ENCODE results near the gene U2SURP. TPM values are rescaled to one million over a fixed set of nuclear protein-coding genes. Genes with fewer than 3 reads are reported as not detected.
"Not testable (repeated sequence)": the region's sequence is repeated elsewhere in the genome, so short reads cannot be mapped to it uniquely, and the experiment has no call there.

Gene U2SURP
- total RNA-seq, 2 donors from 2014 or later = 53.1 to 91.5 TPM

DNA sequence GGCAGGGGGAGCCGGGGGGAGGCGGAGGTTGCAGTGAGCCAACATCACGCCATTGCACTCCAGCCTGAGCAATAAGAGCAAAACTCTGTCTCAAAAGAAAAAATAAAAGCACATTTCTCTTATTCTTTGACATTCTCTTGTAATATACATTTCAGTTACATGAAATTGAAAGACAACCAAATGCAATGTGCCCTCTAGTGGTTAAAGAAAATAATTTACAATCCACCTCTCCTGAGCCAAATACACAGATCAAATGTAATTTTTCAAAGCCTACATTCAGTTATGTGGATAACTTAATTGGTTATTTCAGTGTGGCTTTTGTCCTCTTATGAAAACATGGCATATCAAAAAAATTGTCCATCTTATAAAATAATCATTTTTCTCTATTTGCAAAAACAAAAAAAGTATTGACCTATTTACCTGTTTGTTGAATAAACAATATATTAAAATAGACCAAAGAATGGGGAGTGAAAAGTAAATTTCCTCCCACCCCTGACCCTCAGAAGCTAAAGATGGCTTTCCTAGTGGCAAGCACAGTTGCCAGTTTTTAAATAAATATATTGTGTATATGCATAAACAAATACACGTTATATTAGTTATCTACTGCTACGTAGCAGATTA, 14.2 kb upstream of the U2SURP start:
- H3K36me3 ChIP-seq = no peaks in the 10 kb centered on the region
- H3K4me1 ChIP-seq (ENCODE audit: control insufficient read depth in 1 of 2, low read depth in 2 of 2) = no peaks in the 10 kb centered on the region
- no peak overlapping the region for H3K4me3 ChIP-seq
- peak; percentile 76 for ATAC-seq (ENCODE audit: insufficient number of reproducible peaks, low FRiP score, low read depth)
- no peaks in the 10 kb centered on the region for H3K9me3 ChIP-seq
- no peak for DNase-seq (ENCODE audit: low spot score)
- H3K27me3 ChIP-seq (replicated peaks; ENCODE audit: insufficient read depth) = no peaks in the 10 kb centered on the region
- no peak overlapping the region for H3K27ac ChIP-seq
- peak; percentile 64 for TF ChIP-seq CTCF (IDR thresholded peaks at IDR 0.05)

- ATAC-seq (ENCODE audit: insufficient number of reproducible peaks, low FRiP score, low read depth) (no peak), DNase-seq (ENCODE audit: low spot score) (no peak)
- Histone ChIP-seq H3K4me1 (ENCODE audit: control insufficient read depth in 1 of 2, low read depth in 2 of 2) (no peaks in the 10 kb centered on the region), H3K9me3 (no peaks in the 10 kb centered on the region), H3K4me3 (no peak overlapping the region), H3K27ac (no peak overlapping the region), H3K27me3 (replicated peaks; ENCODE audit: insufficient read depth) (no peaks in the 10 kb centered on the region), H3K36me3 (no peaks in the 10 kb centered on the region)
- no peak for TF ChIP-seq CTCF (IDR thresholded peaks at IDR 0.05)
These were observed 13.7 kb upstream of the U2SURP start for GRCh38 chr3:142987707-142988106.

GRCh38 chr3:142988221-142988620, 13.1 kb upstream of the U2SURP start:
- H3K4me3 ChIP-seq; H3K27me3 ChIP-seq (replicated peaks; ENCODE audit: insufficient read depth); H3K36me3 ChIP-seq; H3K4me1 ChIP-seq (ENCODE audit: control insufficient read depth in 1 of 2, low read depth in 2 of 2); H3K27ac ChIP-seq; DNase-seq (ENCODE audit: low spot score); H3K9me3 ChIP-seq; ATAC-seq (ENCODE audit: insufficient number of reproducible peaks, low FRiP score, low read depth): not testable (repeated sequence)

- H3K36me3 ChIP-seq; H3K27ac ChIP-seq; H3K9me3 ChIP-seq; ATAC-seq (ENCODE audit: insufficient number of reproducible peaks, low FRiP score, low read depth); H3K4me3 ChIP-seq; H3K4me1 ChIP-seq (ENCODE audit: control insufficient read depth in 1 of 2, low read depth in 2 of 2); DNase-seq (ENCODE audit: low spot score); H3K27me3 ChIP-seq (replicated peaks; ENCODE audit: insufficient read depth): not testable (repeated sequence)
These were observed 12.5 kb upstream of the U2SURP start for GRCh38 chr3:142988826-142989225.

- TF ChIP-seq CTCF (IDR thresholded peaks at IDR 0.05) = no peak
- no peaks in the 10 kb centered on the region for H3K9me3 ChIP-seq
- no peaks in the 10 kb centered on the region for H3K36me3 ChIP-seq
- no peaks in the 10 kb centered on the region for H3K4me1 ChIP-seq (ENCODE audit: control insufficient read depth in 1 of 2, low read depth in 2 of 2)
- DNase-seq (ENCODE audit: low spot score) (no peak), ATAC-seq (ENCODE audit: insufficient number of reproducible peaks, low FRiP score, low read depth) (no peak)
- H3K4me3 ChIP-seq = no peak overlapping the region
- H3K27me3 ChIP-seq (replicated peaks; ENCODE audit: insufficient read depth) = no peaks in the 10 kb centered on the region
- no peak overlapping the region for H3K27ac ChIP-seq
These were observed 10.6 kb upstream of the U2SURP start for GRCh38 chr3:142990721-142991120.

- no peak overlapping the region for H3K27ac ChIP-seq
- ATAC-seq (ENCODE audit: insufficient number of reproducible peaks, low FRiP score, low read depth) (no peak), DNase-seq (ENCODE audit: low spot score) (no peak)
- TF ChIP-seq CTCF (IDR thresholded peaks at IDR 0.05) = no peak
- no peak overlapping the region for H3K4me3 ChIP-seq
- H3K9me3 ChIP-seq = no peaks in the 10 kb centered on the region
- no peaks in the 10 kb centered on the region for H3K4me1 ChIP-seq (ENCODE audit: control insufficient read depth in 1 of 2, low read depth in 2 of 2)
- H3K27me3 ChIP-seq (replicated peaks; ENCODE audit: insufficient read depth) = no peaks in the 10 kb centered on the region
- H3K36me3 ChIP-seq = no peaks in the 10 kb centered on the region
These were observed 9.0 kb upstream of the U2SURP start for GRCh38 chr3:142992323-142992722.
